NCI-H2196 treated with DMSO at 0.1 percent for 48 hours (cell line): ENCODE results near the gene CDX2.

Source experiments
- DNase-seq: peaks from one replicate; lab custom pipeline; 2025; ENCODE audit not compliant: unreplicated experiment; lab: John Stamatoyannopoulos, UW

Gene CDX2

DNA sequence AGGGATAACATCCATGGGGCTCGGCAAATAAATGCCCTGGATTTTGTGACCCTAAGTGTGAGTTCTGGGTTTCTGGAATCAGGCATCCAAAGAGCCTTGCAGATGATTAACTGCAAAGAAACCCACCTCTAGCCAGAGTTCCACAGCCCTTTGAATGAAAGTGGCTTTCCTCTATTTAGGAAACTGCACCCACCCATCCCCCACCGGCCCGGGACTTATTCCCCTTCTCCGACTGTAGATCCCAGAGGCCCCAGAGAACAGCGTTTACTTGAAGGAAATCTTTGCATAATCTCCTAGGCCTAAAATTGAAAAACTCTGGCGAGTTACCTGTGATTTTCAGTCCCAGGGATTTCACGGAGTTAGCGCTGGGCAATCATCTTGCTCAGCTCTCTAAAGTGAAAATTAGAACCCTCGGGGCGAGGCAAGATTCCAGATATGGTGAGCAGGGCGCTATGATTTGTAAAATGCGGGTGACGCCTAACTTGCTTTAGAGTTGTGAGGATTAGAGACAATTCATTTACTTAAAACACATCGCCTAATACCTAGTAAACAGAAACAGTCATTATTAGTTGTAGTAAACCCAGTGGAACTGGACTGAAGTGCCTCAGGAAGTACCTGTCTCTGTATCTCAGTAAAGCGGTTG, 10.0 kb upstream of the CDX2 start:
- no peak for DNase-seq

DNA sequence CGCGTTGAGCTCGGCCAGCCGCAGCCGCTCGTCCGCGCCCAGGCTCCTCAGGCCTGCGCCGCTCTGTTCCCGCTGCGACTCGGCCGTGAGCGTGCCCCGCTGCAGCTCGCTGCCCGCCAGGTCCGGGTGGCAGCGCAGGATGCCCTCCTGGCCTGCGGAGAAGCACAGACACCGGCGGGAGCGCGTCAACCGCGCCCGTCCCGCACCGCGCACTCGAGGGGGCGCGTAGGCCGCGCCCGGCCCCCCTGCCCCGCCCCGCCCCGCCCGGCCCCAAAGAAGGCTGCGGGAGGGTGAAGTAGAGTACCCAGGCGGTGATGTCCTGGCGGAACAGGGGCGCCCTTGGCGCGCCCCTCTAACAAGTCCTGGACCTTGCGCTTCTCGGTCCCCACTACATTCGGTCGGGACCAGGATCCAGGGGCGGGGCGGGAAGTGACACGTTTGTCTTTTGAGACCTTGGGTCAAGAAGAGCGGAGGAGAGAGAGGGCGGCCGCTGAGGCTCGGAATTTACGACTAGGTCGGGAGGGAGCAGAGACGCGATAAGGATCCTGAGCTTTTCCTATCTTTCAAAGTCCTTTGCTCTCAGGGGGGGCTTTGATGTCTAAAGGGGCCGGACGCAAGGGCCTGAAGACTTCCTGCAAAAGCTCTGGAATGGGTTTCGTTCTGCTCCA, 9.3 kb upstream of the CDX2 start:
- no peak for DNase-seq

DNA sequence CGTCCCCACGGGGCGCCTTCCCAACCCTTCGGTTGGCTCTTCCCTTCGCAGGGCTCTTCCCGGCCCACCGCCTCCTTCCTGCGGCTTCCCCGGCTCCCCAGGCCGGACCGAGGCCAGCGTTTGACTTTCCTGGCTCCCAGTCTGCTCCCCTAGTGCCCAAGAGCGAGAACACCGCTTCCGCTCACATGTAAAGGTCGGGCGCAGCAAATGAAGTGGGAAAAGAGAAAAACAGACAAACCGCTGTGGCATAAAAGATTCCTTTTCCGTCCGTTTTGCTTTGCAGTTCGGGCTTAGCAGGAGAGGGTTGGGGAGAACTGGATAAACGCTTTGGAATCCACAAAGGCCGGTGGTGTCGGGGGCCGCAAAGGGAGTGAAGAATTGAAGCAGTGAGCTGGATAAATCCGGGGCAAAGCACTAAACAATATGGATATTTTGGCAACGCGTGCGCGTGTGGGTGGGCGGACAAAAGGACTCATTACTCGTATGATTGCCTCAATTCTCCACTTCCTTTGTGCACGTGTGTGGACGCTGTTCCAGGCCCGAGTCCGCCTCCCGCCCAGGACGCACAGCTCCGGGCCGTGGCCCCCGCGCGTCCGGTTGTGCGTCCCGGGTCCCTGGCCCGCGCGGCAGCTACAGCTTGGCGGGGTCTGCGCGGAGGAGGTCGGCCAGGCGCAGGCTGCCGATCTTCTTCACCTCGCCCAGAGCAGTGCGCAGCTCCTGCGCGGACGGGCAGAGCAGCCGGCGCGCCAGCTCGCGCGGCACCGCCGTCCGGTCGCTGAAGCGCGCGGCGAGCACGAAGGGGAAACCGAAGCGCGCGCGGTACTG, 8.6 kb upstream of the CDX2 start:
- no peak for DNase-seq

DNA sequence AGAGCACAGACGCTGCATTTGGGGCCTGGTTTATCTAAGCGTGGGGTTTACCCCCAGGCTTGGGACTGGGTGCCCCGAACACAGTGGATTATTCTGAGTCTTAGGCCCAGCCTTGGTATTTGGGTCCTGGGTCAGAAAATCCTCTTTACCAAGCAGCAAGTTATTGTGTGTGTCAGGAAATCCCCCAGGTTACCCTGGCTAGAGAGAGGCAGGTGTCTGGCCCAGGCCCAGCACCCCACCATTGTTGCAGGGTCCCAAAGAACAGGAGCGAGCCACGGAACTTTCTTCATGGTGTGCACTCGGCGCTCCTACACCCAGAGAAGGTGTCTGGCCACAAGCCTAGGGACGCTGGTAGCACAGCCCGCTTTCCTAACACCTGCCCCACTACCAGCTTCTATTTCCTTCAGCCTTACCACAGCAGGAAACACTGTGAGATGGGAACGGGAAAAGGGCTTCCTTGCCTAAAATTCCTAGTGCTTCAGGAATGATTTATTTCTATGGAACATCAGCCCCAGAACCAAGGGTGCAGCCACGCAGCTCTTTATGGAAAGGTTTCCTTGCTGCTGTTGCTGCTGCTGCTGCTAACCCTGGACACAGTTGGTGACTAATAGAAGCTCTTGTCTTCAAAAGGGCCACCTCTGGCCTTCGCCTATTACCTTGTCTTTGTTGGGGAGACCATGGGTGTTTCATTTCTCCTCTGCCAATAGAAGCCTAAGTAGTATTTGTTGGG, 7.4 kb upstream of the CDX2 start:
- DNase-seq, result no peak

DNA sequence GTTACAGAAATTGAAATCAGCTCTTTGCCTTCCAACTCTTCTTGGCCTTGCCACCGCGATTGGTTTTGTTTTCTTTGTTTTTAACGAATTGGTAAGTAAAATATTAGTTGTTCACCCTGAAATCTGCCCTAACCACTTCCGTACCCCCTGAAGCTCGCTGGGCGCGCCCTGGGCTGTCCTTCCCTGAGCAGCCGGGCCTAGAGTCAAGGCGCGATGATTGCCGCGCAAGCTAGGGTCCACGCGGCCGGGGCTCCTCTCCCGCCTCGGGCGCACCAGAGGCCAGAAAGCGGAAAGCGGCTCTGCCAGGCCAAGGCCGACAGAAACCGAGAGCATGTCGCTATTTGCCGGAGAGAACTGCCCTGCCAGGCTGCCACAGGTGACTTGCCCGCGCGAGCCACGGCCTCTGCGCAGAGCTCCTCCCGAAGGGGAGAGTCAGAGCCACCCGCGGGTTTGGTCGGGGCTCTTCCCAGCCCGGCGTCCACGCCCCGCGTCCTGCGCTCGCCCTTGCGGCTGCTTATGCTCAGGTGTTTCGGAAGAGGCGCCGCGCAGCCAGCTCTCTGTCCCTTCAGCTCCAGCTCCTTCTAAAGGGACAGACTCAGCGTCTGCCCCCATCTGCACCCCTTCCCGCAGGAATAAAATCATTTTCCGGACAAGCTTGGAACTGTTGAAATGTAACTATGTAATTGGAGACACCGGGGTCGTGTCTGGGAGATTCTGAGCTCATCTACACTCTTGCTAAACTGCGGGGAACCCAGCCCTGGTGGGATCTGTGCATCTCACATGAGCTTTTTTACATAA, 6.6 kb upstream of the CDX2 start:
- no peak for DNase-seq

DNA sequence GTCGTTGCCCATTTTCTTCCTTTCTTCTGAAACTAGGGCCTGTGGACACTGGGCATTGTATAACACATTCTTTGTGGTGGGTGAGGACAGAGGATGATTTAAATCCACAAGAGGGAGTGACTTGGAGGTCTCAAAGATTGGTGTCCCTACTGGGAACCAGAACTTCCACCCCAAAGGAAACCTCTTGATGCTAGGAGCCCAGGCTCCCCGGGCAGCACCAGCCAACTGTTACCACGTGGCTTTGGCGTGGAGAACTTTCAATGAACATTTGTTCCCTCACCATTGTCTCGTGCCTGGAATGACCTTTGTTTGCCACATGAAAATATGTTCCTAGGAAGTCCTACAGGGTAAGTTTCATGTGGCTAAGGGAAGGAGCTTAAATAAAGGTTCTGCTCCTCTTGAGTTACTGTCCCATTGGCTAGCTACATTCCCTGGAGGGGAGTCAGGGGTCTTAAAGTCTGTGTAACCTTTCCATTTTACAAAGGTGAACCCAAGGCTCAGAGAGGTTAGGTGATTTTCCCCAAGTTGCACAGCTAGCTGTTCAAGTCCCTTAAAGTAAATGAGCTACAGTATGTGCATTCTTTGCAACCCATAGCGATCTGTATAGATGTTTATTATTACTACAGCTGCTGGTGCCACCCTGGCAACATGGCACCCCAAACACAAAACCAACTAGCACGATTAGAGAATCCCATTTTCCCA, 5.0 kb upstream of the CDX2 start:
- DNase-seq, result no peak

DNA sequence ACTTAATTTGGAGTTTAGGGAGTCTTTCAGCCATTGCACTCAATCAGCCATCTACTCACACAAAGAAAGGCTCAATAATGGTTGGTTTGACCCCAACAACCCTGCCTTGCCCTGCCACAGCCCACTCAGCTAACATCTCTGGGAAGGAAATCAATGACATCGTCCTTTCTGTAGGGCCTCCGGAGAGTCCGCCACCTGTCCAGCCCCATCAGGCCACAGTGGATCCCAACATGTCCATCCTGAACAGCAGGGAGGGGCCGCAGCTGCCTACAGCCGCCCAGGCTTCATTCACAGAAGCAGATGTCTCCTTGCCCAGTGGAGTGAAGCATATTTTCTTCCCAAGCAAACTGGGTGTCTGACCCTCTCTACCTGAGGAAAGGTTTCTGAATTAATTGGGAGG, 4.2 kb upstream of the CDX2 start:
- DNase-seq, result no peak

DNA sequence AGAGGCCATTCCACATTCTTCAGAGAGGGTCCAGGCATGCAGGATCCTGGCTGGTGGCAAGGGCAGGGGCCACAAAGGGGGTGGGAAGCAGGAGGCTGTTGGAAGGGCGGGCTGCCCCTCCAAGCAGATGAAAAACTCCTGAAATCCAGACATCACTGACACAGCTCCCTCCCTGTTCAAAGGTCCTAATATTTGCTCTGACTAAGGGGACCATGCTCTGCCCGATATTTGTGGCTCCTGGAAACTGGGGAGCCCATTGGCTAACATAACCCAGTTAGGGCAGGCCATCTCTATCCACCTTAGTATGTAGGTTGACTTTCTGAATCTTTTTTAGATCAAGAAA, 3.3 kb upstream of the CDX2 start:
- DNase-seq, result no peak

DNA sequence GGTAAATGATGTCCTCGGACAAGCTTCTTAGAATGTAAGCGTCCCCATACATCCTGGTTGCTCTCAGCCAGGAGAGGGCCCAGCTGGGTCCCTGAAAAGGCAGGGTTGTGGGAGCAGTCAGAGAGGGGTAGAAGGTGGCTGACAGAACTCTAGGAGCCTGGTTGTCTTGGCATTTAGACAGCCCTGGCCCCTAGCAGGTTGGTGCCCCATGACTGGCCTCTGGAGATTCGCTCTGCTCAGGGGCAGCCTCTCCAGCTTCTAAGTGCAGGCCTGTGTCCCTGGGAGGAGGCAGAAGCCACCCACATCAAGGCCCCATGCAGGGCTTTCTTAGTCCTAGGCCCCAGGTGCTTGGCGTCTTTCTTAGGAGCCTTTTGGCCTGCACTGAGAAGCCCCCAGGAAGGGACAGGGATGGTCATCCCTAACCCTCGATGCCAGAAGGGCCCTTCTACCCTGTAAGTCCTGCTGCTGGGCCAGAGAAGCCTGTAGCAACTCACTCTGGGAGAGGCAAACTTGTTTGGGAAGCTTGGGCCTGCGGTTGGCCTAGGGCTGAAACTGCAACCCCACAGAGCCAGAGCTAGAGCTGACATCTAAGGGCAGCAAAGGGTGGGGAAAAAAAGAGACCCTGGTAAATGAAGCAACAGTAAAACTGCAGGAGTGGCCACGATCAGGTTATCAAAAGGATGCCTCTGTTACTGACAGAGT, 2.8 kb upstream of the CDX2 start:
- DNase-seq, result no peak

DNA sequence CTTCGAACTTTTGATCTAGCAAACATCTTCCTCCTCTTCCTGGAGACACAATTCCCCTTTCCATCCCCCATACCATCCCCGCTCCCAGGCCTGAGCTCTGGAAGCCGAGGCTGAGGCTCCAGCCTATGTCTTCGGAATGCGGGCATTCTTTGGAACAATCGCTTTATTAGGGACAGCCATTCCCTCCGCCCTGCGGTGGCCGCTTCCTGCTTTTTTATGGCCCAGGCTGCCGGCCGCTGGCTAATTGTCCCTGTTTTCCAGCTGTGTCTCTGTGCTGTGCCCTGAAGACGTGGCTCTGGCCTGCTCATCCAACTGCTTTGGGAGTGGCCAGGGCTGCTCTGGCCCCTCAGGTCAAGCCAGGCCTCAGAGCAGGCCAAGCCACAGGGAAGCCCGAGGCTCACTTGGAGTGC, 2.1 kb upstream of the CDX2 start:
- no peak for DNase-seq

DNA sequence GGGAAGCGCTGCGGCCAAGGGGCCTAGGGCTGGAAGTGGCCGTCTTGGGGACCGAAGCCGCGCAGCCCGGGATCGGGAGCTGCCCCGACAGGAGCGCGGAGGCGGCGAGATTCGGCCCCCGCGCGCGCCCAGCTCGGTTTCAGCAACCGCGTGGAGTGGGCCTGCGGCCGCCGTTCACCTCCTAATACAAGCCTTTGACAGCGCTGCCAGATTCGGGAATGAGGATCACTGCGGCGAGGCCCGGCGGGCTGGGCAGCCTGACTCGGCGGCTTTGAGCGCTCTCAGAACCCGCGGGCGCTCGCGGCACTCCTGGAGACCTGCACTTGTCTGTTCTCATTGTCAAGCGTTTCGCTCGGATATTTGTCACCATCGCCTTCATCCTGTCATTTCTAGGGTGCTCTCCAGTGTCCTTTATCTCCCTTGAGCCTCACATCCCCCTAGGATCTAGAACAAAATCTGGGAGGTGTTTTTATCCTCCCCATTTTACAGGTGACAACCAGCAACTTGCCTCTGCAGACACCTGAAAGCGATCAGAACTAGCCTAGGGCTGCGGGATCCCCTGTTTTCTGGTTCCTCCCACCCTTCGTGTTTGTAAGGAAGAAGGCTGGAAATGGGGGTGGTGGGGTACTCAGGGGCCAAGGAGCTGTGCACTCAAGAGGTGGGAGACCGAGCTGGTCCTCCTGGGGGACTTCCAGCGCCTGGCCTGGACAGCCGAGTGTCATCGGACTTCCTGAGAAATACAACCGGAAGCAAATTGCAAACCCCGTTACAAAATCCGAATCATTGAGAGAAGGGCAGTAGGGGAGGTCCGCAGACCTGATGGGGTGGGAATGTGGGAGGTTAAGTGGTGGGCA, 1.5 kb upstream of the CDX2 start:
- no peak for DNase-seq

DNA sequence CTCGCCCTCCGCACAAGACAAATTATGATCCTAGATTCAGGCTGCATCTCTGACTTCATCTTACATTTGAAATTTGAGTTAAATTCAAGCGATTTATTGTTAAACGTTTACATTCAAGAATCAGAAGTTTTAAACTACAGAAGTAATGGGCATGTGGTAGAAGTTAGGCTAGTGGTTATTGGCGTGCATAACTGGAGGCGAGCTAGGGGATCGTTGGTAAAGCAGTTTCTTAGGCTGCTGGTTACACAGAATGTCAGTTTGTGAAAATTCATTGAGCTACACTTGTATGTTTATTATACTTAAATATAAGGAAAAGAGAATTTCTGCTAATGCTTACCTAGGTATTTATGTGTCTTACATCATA, 733 bp upstream of the CDX2 start:
- no peak for DNase-seq

DNA sequence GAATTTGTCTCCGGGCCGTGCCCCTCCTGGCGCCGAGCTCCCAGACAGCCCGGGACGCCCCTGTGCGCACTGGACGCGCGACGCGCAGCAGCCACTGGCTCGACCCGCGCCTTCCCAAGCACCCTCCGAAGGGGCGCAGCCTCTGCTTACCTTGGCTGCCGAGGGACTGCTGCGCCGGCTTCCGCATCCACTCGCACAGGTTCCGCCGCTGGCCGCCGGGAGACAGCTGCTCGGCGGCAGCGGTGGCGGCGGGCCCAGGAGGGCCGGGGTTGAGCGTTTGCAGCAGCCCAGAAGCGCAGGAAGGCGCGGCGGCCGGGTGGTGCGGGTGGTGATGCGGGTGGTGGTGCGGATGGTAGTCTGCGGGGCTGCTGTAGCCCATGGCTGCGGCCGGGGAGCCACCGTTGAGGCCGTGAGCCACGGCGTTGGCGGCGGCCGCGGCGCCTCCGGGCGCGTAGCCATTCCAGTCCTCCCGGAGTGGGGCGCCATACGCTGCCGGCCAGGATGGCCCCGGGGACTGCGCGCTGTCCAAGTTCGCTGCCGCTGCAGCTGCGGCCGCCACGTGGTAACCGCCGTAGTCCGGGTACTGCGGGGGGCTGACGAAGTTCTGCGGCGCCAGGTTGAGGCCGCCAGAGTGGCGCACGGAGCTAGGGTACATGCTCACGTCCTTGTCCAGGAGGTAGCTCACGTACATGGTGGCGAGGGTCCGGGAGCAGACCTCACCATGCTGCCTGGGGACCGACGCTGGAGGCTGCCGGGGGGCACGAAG, 616 bp downstream of the CDX2 start:
- no peak for DNase-seq

DNA sequence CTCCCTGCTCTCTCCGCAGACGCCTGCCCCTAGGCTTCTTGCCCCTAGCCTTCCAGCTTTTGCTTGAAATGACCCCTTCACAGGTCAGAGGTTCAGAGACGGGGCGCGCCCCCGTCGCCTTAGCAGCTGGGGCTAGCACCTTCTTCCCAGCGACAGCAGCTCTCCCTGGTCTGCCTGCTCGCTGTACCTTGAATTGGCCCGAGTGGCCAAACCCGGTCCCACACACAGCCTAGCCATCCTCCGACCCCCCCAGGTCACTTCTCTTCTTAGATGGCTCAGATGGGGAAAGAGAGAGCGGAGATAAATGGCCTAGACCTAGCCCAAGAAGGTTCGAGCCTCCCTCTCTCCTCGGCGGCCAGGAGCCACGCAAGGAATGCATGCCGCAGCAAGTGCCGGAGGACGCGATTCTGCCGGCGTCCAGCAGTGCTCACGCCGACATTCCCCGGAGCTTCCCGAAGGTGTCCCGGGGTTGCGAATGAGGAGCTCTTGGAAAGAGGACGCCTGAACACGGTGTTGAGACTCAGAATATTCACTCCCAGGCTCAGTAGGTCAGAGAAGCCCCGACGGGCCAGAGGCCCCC, 1.3 kb downstream of the CDX2 start:
- DNase-seq, result no peak

DNA sequence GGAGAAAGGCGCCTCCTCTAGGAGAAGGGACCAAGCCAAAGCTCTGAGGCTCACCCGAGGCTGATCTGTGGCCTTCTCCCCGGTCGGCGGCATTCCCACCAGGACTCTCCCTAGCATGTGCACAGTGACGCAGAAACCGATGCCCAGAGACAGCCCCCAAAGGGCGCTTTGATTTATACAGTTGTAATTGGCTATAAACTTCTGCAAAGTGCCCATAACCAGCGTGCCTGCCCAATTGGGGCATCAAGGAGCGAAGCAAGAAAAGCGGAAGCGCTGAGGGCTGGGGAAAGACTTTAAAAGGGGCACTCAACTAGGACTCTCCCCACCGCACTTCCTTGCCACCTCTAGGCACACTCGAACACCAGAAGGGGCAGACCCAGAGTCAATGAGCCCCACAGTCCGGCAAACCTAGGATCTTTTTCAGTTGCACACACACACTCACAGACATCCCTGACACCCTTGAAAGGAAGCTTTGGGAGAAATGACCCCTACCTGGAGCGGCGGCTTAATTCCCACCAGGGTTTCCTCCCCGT, 1.8 kb downstream of the CDX2 start:
- DNase-seq, result no peak

DNA sequence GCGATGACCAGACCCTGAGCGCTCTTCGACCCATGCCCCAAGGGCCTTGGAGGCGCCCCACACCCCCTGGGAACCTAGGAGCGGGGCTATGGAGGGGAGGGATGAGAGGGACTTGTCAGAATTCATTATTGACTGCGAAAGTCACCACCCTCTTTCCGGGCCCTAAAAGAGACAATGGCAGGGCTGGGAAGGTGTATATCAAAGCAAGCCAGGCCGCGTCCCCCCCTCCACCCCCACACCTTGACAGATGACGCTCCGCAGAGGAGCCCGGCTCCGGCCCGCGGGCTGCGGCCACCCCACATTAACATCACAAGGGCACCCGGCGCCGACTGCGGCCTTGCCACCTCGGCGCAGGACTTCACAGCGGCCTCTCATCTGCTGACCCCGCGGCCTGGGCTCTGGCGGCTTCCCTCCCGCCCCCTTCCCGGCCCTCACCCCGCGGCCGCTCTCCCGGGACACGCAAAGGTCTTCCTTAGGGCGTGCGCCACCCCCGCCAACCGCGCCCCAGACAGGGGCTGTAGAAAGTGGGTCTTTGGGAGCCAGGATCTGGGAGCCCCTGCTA, 2.4 kb downstream of the CDX2 start:
- no peak for DNase-seq
